Stimulated activated CD8-positive, alpha-beta memory T cell treated with anti-CD3 and anti-CD28 coated beads, Interleukin-7, amount 100 ng/mL, for 1 hour (primary cell): ENCODE data around the gene TMEFF2.

Source experiments
- DNase-seq, 2 donors: peaks; one replicate each; pipeline ENCODE4 v3.0.0-alpha.2; 2020; ENCODE audit warnings: low read depth in 2 of 2

TMEFF2 gene

DNA sequence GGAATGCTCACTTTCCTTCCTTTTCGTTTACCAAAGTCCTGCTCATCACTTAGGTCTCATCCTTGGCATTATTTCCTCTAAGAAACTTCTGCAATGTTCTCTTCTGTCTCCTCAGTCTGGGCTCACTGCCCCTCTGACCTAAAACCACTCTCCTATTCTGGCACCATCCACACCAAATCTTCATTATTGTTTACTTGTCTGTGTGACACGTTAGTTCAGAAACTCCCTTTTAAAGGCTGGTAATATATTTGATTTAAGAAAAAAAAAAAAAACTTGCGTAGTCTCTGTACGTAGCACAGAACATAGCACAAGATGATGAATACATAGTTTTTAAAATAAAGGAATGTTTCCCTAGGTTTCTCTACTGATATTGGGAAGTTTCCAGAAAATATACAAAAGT lies 229.0 kb downstream of the TMEFF2 start:
- DNase-seq: no peak

DNA sequence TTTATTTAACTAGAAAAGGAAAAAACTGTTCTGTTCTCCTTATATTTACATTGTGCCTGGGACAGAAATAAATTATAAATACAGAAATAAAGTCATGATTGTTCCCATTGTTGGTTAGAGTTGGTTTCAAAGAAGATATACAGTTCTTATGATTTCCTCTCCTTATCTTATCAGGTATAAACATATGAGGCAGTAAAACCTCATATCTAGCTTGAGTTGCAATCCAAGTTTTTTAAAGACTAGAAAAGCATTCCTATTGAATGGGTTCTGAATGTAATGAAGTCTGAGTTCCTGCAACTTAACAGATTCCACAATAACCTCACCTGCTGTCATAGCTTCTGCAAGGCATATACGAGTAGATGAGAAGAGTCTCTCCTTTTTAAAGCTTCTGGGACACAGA lies 233.2 kb downstream of the TMEFF2 start:
- DNase-seq: no peak

DNA sequence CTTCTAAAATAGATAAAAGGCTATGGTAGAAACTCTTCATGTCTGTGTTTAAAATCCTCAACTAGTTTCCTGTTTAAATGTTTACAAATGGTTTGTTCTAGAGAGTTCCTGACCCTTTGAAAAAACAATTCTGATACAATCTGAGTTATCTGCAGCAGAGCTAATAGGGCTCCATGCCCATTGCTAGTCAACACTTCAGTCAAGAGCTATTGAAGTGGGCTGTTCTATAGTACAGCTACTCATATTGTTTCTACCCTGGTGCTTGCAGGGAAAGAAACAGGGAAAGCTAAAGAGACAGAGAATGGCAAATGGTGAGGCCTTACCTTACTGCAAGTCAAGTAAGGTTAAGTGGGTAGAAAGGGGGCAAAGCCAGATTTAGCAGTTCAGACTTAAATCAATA lies 235.5 kb downstream of the TMEFF2 start:
- DNase-seq: no peak

DNA sequence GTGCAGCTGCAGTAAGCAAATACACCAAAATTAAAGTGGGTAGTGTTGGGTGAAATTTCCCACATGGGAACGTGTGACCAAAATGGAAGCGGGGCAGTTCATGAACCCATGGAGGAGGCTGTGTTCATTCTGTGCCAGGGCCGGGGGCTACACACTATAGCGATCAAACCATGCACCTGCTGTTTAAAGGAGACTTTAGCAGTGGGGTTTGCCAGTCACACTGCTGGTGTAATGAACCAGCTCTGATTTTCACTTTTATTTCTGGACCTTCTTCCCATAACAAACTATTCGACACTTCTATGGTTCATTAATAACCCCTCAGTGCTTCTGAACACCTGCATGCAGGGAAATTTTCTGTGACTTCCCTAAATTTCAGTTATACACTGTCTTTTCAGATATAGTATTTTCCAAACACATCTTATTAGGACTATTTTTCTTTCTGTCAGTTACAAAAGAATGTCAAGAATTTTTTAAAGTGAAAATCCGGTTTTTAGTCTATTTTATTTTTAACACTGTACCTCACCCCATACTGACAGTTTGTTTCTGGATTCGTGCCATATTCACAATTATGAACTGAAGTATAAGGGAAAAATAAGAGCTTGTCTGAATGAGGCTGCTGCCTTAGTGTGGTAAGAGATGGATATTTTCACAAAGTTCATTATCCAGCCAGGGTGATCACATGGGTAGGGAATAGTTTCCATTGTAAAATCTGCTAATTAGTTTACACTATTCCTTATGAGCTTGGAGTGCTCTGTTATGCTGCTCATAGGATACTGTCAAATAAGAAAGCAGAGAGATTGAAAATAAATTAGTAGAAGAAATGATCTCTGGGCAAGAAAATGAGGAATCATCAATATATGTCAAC lies 236.5 kb downstream of the TMEFF2 start:
- no peak for DNase-seq

DNA sequence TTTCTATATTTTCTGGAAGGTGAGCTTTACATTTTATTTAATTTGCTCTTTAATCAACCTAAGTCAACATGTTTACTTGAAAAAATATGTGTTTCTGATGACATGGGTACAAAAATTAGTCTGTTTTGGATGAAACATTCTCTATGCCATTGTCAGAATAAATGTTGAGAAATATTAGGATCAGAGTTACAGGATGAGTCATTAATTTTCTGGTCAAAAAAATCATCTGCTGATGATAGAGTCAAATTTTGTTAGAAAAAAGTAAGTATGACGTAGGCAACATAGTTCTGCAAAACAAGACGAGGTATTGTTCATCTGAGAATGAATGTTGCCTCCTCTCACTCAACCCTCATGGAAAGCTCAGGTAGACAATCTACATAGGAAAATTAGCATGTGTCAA lies 240.3 kb downstream of the TMEFF2 start:
- DNase-seq: no peak

DNA sequence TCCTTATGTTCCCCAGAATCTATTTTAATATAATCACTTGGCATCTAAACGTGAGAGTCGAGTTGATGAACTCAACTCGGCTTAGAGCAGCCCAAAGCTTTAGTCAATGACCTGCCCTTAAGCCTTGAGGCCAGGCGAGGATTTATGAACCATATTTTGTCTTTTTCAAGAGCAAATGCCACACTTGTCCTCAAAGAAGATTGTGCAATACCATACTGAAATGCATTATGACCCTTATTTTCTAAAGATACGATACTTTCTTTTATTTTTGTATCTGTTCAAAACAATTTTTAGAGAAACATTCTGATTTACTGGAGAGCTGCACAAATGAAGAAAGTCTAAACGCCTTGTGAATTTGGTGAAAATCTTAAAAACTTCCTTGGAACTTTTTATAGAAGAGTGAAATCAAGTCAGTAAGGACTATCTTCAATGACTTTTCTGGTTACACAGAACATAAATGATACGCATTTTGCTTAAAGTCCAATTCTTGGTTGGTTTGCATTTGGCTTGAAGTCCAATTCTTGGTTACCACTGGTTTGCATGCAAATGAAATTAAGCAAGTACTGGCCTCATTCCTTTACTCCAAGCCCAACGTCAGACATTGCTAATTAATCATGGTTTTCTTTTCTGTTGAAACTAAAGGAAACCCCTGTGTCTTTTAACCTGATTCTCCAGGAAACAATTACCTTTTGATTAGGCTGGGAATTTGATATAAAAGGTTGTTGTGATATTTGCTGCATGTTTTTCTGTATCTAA lies 242.0 kb downstream of the TMEFF2 start:
- no peak for DNase-seq

DNA sequence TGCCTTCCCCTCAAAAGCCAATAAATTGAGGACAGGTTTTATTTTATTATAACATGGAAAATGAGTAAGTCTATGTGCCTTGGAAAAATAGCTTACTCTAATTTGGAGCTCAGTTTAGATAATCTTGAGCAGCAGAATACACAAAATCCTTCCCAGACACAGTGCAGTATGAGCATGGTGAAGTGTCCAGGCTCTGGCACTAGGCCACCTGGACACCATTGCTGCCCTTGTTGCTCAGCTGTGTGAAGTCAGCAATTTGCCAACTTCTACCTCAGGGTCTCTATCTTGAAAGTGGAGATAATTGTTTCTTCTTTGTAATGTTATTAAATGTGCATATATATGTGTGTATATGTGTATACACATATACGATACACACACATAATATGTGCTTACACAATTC lies 242.9 kb downstream of the TMEFF2 start:
- no peak for DNase-seq

DNA sequence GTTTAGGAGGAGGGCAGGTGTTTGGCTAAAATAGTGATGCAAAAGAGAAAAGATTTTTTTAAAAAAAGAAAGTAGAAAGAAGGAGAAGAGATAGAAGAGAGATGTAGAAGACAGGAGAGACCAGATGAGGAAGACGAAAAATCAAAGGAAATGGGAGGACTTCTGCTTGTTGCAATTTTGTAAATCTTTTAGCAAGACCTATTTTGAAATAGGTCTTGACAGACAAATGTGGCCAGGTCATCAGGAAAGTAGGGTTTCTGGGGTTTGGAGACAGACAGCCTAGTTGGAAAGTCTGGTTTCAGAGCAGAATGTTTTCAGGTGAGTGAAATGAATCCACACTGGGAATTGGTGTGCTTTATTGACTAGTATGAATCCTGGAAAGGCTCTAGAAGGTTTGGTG lies 243.4 kb downstream of the TMEFF2 start:
- no peak for DNase-seq

DNA sequence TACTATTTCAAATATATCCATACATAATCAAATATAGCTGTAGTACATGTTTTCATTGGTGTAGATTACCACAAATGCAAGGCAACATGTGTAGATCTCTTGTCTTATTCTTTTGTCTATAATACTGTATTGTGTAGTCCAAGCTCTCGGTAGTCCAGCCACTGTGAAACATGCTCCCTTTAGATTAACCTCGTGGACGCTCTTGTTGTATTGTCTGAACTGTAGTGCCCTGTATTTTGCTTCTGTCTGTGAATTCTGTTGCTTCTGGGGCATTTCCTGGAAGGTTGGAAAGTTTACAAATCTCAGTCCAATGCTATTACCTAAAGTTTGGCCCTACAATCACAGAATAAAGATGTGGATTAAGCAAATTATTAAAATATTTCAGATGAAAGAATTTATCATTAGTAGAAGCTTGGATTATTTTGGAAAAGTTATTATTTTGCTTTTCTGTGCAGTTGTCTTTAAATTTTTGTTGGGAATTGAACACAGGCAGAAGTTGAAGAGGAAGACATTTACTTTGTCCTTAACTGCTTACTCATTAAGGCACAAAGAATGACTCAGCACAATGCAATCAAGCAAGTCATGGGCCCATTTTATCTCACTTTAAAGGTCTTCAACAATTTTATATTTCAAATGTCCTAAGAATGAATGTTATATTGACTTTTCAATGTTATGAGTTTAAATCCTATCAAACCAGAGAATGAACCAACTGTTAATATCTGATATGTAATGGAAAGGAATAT lies 244.4 kb downstream of the TMEFF2 start:
- DNase-seq: no peak

DNA sequence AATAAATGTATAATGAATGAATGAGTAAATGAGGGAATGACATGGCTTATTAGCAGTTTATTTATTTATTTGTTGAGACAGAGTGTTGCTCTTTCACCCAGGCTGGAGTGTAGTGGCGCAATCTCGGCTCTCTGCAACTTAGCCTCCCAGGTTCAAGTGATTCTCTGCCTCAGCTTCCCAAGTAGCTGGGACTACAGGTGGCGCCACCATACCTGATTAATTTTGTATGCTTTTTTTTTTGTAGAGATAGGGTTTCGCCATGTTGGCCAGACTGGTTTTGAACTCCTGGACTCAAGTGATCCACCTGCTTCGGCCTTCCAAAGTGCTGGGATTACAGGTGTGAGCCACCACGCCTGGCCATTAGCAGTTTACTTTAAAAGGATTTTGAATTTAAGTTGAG lies 247.5 kb downstream of the TMEFF2 start:
- DNase-seq: no peak

DNA sequence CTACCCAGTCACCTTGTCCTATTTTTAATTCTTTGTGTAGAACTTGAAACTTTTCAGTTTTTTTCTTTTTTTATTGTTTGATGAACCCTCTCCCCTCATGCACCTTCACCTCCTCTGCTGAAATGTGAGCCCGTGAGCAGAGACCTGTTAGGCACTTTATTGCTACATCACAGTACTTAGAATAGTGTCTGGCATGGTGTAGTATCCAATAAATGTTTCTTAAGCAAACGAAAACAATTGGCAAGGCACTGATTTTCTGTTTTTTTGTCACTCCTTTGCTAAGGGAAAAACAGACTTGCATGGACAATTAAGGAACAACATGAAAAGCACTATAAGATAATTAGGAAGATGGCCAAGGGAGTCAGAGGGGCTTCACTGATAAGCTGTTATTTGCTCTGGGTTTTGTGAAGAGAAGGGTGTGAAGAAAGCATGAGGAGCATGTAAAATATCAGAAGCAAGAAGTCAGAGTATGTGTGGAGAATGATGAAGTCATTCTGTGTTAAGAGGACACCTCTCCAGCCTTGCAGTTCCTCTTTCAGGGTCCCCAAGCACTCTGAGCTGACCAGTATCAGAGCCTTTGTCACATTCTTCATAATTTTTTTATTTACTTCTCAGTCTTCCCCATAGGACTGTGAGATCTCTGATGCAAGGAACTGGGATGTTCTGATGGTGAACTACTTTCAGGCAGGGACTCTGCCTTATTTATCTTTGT lies 248.1 kb downstream of the TMEFF2 start:
- no peak for DNase-seq

DNA sequence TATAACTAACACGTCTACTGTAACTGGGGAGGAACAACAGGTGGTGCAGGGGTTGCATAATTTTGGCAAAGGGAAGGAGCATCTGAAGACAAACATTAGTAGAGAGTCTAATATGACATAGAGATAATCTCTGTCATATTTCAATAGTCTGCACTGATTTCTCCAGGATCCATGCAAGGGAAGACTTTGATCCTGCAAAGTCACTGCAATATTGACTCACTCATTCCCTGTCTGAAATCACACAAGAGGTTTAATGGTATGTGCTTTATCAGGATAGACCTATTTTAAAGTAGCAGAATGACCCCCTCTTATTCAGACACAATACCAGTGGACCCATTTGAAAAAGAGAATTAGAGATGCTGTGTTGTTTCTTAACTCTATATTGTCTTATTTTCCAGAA lies 249.1 kb downstream of the TMEFF2 start:
- no peak for DNase-seq

DNA sequence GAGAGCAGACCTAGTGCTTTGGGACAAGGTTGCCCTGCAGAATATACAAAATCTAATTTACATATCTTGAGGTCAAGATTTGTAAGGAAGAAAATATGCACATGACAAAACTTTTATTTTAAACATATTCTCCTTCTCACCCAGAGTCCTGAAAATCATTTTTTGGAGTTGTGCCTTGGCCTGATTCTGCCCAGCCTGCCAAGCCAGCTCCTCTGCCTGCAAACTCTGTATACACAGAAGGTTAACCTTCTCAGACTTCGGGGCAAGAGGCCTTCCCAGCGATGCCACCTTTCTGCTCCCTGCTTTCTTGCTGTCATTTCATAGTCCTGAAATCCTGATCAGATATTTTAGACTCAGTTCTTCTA lies 252.0 kb downstream of the TMEFF2 start:
- DNase-seq: no peak

DNA sequence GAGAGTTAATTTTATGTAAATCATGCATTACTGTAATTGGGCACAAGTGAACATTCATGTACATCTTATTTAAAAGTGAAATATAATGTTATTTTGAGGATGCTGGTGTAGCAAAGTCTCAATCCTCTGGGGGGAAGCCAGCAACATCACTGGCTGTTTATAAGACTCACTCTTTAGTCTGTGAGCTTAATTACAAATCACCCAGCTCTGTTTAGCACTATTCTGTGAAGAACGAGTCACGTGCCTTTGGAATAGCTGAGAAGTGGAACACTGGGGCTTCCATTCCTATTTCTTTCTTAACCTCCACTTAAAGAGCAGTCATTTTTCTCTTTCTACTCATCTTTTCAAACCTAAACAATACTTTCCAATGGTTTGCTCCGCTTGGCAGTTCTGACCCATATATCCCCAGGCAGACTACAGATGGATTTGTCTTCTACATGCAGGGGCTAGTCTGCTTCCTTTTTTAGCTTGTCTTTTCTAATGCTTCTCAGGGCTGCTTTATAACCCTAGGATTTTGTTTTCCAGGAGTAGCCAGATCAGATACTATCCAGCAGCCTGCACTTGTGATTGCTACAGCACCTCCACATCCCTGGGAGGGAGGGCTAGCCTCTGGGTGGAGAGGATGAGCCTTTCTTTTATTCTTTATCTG lies 252.5 kb downstream of the TMEFF2 start:
- no peak for DNase-seq

DNA sequence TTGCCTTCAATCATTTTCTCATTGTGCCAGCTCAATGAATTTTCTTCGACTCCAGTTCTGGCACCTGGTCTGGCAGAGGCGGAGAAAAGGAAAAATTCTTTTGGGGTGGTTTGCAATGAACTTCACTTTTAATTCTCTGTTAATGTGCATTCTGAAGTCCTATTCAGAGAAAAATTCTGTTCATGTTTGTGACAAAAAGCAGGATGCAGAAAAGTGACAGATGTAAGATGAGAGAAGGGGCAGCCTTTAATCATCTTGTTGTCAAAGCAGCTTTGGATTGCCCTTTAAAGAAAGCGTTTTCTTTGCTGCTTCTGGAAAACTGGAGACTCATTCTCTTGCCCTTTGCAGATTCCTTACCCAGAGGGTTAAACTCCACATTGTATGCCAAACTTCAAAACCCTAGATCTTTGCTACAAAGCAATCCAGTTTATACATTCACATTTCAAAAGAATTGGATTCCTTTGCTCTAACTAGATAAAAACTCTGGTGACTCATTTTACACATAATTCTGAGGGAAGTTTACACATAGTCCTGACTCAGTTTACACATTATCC lies 253.3 kb downstream of the TMEFF2 start:
- DNase-seq: no peak

DNA sequence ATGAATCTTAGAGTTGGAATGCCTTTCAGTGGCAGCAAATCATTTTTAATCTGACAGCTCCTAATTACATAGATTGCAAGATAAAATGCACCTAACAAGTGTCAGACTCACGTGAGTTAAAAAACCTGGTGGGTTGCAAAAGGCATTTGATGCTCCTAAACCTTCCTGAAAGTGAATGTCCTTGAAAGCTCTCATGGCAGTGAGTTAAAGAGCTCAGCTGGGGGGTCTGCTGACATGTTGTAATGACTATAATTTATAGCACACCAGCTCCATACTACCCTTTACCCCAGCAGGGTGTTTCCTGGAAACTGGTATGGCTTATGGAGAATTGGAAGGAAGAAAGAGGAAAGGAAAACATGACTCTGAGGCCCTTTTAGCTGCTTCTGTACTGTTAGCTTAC lies 256.0 kb downstream of the TMEFF2 start:
- DNase-seq: no peak

DNA sequence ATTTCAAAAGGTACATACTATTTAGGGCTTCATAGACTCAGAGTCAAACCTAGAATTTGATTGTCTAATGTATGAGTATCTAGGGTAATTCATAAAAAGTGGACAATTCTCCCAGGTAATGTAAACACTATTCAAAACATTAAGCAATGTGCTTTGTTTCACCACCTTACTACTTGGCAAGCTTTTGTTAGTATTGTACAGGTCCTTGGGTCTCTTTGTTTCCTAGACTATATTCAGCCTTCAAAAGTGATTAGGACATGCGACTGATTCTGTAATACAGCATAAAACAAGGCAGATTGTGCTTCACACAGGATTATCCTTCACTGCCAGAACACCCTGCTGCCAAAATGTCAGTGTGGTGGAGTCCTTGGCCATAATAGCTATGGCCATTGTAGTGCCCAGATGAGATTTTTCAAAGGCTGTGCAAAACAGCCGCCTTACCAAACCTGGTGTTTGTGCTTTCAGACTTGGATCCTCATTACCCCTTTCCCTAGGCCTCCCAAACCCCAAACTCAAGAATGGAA lies 257.8 kb downstream of the TMEFF2 start:
- no peak for DNase-seq

DNA sequence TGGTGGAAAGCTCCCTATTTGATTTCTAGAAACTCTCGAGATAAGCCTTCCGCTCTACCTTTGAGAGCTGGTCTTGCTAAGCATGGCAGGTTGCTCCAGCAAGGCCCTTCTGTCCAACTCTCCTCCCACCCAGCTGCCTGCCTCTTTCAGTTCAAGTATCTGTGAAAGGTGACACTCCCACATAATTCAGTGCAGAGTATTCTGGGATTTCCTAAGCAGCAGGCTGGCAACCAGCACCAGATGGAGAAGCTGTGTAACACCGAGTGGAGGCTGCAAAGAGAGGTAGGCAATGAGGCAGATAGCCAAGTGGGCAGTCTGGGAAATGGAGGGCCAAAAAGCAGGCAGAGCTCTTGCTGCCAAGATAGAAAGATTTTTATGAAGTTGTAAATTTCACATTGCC lies 259.5 kb downstream of the TMEFF2 start:
- DNase-seq: no peak

DNA sequence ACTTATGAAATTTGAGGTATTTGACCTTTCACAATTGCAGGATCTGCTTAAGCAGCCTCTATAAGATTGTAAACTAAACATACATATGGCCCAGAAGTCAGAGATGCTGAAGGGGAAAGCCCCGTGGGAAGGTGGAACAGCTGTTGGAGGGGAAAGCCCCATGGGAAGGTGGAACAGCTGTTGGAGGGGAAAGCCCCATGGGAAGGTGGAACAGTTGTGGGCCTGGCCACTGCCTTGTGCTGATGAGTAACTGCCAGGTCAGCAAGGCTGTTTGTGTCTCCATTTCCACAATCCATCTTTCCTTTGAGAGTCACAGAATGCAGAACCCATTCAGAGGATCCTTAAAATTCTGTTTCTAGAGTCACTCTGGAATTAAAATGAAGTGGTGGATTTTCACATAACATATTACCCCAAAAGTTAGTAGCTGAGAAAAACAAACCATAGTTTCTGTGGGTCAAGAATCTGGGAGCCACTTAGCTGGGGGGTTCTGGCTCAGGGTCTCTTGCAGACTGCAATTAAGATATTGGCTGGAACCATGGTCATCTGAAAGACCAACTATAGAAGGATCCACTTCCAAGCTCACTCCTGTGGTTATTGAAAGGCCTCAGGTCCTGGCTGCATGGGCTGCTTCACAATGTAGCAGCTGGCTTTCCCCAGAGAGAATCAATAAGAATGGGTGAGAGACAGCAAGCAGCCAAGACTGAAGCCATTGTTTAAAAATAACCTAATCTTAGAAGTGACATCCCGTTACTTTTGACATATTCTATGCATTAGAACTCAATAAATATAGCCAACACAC lies 261.2 kb downstream of the TMEFF2 start:
- DNase-seq: no peak

DNA sequence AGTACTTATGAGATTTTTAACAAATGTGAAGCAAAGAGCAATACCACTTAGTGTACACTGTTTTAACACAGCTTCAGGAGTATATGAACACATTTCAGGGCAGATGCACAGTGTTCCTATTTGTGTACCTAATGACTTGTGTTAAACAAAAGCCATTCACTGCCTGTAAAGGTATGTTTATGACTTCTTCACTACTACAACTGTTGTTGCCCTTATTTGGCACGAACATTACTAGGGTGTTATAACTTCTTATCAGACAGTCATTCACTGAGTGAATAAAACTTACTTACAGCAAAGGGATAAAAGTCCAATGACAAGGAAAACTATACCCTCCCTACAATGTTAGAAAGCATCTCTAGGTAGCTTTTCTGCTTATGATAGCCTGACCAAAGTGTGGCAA lies 262.4 kb downstream of the TMEFF2 start:
- DNase-seq: no peak
